Regular cardiac myocyte (primary cell): ENCODE results near the gene TP53TG3. TPM values are rescaled to one million over a fixed set of nuclear protein-coding genes. Genes with fewer than 3 reads are reported as not detected.

ENCODE experiments used
- total RNA-seq: library from RNA; depleted of rRNA; stranded (reverse); fragments of >200 nt; gene quantifications from 2 replicates; pipeline ENCODE4 v1.2.3, GENCODE V29; 2014

TP53TG3 gene
- 0.28 TPM in 1 of 2 replicates, not detected in the other for total RNA-seq

DNA sequence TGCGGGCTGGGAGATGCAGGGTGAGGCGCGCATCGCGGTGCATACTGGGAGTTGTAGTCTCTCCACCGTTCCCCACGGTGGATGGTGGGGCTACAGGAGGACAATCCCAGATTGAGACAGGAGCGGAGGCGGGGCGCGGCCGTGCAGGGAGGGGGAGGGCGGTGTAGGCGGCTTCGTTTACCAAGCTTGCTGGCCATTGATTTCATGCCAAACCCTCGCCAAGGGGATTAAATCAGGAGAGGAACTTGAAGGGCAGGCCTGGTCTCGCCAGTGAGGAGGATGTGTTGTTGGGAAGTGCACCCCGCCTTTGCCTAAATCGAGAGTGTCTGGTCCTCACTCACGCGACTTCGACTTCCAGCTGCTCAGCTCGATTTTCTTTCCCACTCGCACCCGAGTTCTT lies at the start of gene TP53TG3:
TSS of gene TP53TG3 (minus strand) at position 101 of the 400 bp plus-strand sequence. CDS start at position 33, 68 bp downstream.

